H9 (cell line): Measurements from ENCODE around the gene ALOX5. TPM values are rescaled to one million over a fixed set of nuclear protein-coding genes. Genes with fewer than 3 reads are reported as not detected.

Experiments used
- DNase-seq: peaks from one replicate; pipeline ENCODE4 v3.0.0-alpha.2; 2017
- H2AFZ ChIP-seq: one replicate; pipeline ENCODE4 v1.6.1; 2013; ENCODE audit warnings: mild to moderate bottlenecking, low read length, control low read depth, moderate library complexity
- H2AK5ac ChIP-seq: 2 replicates; pipeline ENCODE4 v1.6.1; 2013; ENCODE audit warnings: low read length, control low read depth, mixed read lengths; ENCODE audit not compliant: insufficient read length
- H2BK120ac ChIP-seq: one replicate; pipeline ENCODE4 v1.6.1; 2013; ENCODE audit warnings: low read depth, mild to moderate bottlenecking, low read length, control low read depth, inconsistent platforms; ENCODE audit not compliant: poor library complexity, severe bottlenecking
- H2BK12ac ChIP-seq: 2 replicates; pipeline ENCODE4 v1.6.1; 2013; ENCODE audit warnings: low read length, control low read depth, mixed read lengths, low read depth; ENCODE audit not compliant: insufficient read length
- H2BK15ac ChIP-seq: 2 replicates; pipeline ENCODE4 v1.6.1; 2013; ENCODE audit warnings: low read depth, low read length, control low read depth
- H2BK20ac ChIP-seq: one replicate; pipeline ENCODE4 v1.6.1; 2013; ENCODE audit warnings: low read depth, mild to moderate bottlenecking, low read length, control low read depth, inconsistent platforms; ENCODE audit not compliant: poor library complexity, severe bottlenecking
- H2BK5ac ChIP-seq: 2 replicates; pipeline ENCODE4 v1.6.1; 2013; ENCODE audit warnings: low read length, control low read depth, mixed read lengths; ENCODE audit not compliant: insufficient read length
- H3K14ac ChIP-seq: 2 replicates; pipeline ENCODE4 v1.6.1; 2013; ENCODE audit warnings: low read length, control low read depth; ENCODE audit not compliant: insufficient read depth
- H3K18ac ChIP-seq: 2 replicates; pipeline ENCODE4 v1.6.1; 2013; ENCODE audit warnings: low read depth, mild to moderate bottlenecking, mixed read lengths, low read length, control low read depth; ENCODE audit not compliant: insufficient read length
- H3K23ac ChIP-seq: 2 replicates; pipeline ENCODE4 v1.6.1; 2013; ENCODE audit warnings: low read length, control low read depth, mixed read lengths, low read depth; ENCODE audit not compliant: insufficient read length
- H3K23me2 ChIP-seq: 2 replicates; pipeline ENCODE4 v1.6.1; 2013; ENCODE audit warnings: low read depth, mild to moderate bottlenecking, mixed read lengths, low read length, control low read depth; ENCODE audit not compliant: insufficient read length, poor library complexity, severe bottlenecking
- H3K27ac ChIP-seq: 2 replicates; pipeline ENCODE4 v1.5.1; 2013; ENCODE audit warnings: low read length, control low read depth, mixed read lengths, low read depth; ENCODE audit not compliant: insufficient read length
- H3K27me3 ChIP-seq: 2 replicates; pipeline ENCODE4 v1.6.1; 2013; ENCODE audit warnings: low read length, control low read depth, inconsistent platforms; ENCODE audit not compliant: insufficient read depth
- H3K4ac ChIP-seq: 2 replicates; pipeline ENCODE4 v1.6.1; 2013; ENCODE audit warnings: low read depth, mild to moderate bottlenecking, control low read depth, inconsistent platforms, low read length, moderate library complexity
- H3K4me1 ChIP-seq: 2 replicates; pipeline ENCODE4 v1.6.1; 2013; ENCODE audit warnings: low read length, control low read depth, inconsistent platforms; ENCODE audit not compliant: insufficient read depth
- H3K4me2 ChIP-seq: 2 replicates; pipeline ENCODE4 v1.6.1; 2013; ENCODE audit warnings: low read length, control low read depth, mixed read lengths; ENCODE audit not compliant: insufficient read length, insufficient read depth
- H3K56ac ChIP-seq: 2 replicates; pipeline ENCODE4 v1.6.1; 2013; ENCODE audit warnings: low read depth, mild to moderate bottlenecking, mixed read lengths, low read length, control low read depth; ENCODE audit not compliant: insufficient read length
- H3K79me1 ChIP-seq: 2 replicates; pipeline ENCODE4 v1.6.1; 2013; ENCODE audit warnings: low read depth, mild to moderate bottlenecking, moderate library complexity, low read length, control low read depth, inconsistent platforms; ENCODE audit not compliant: insufficient read depth, poor library complexity, severe bottlenecking
- H3K79me2 ChIP-seq: 2 replicates; pipeline ENCODE4 v1.6.1; 2013; ENCODE audit warnings: low read length, control low read depth, inconsistent platforms; ENCODE audit not compliant: insufficient read depth
- H3K9ac ChIP-seq: 2 replicates; pipeline ENCODE4 v1.6.1; 2013; ENCODE audit warnings: low read length, control low read depth, mixed read lengths; ENCODE audit not compliant: insufficient read length; ENCODE audit errors: extremely low read depth
- H3K9me3 ChIP-seq: one replicate; pipeline ENCODE4 v1.6.1; 2013; ENCODE audit warnings: low read depth, low read length, inconsistent platforms; ENCODE audit not compliant: control insufficient read depth
- H3T11ph ChIP-seq: one replicate; pipeline ENCODE4 v1.6.1; 2013; ENCODE audit warnings: mild to moderate bottlenecking, low read length, control low read depth, inconsistent platforms
- H4K20me1 ChIP-seq: one replicate; pipeline ENCODE4 v1.6.1; 2013; ENCODE audit not compliant: control insufficient read depth, insufficient read length, insufficient read depth
- H4K5ac ChIP-seq: 2 replicates; pipeline ENCODE4 v1.6.1; 2013; ENCODE audit warnings: low read depth, mild to moderate bottlenecking, mixed read lengths, low read length, control low read depth; ENCODE audit not compliant: insufficient read length
- H4K8ac ChIP-seq: replicated peaks from 2 replicates; pipeline ENCODE4 v1.6.1; 2013; ENCODE audit warnings: low read length, control low read depth, mixed read lengths, low read depth; ENCODE audit not compliant: insufficient read length
- H4K91ac ChIP-seq: 2 replicates; pipeline ENCODE4 v1.6.1; 2013; ENCODE audit warnings: low read depth, mild to moderate bottlenecking, moderate library complexity, mixed read lengths, low read length, control low read depth; ENCODE audit not compliant: insufficient read length
- H3K27ac Mint-ChIP-seq, 3 experiments: 2 replicates in 2 of 3; 3 replicates in 1 of 3; pipeline ENCODE4 v1.8.0; 2020 to 2021; ENCODE audit warnings: mixed read lengths in 3 of 3, mild to moderate bottlenecking in 1 of 3, moderate library complexity in 1 of 3
- H3K27me3 Mint-ChIP-seq: 2 replicates; pipeline ENCODE4 v1.8.0; 2021; ENCODE audit warnings: low read depth, mild to moderate bottlenecking, moderate library complexity, mixed read lengths
- H3K36me3 Mint-ChIP-seq, 3 experiments: 2 replicates in 2 of 3; 3 replicates in 1 of 3; pipeline ENCODE4 v1.8.0; 2020 to 2021; ENCODE audit warnings: low read depth in 3 of 3, mixed read lengths in 3 of 3; ENCODE audit not compliant: insufficient read depth in 1 of 3
- H3K4me1 Mint-ChIP-seq, 2 experiments: 2 replicates each; pipeline ENCODE4 v1.8.0; 2020; ENCODE audit warnings: mixed read lengths in 2 of 2
- H3K4me3 Mint-ChIP-seq, 2 experiments: 2 replicates in 1 of 2; 3 replicates in 1 of 2; pipeline ENCODE4 v1.8.0; 2020 to 2021; ENCODE audit warnings: mild to moderate bottlenecking in 2 of 2, mixed read lengths in 2 of 2, moderate library complexity in 1 of 2
- H3K9me3 Mint-ChIP-seq, 2 experiments: 2 replicates in 1 of 2; 3 replicates in 1 of 2; pipeline ENCODE4 v1.8.0; 2020; ENCODE audit warnings: mild to moderate bottlenecking in 2 of 2, mixed read lengths in 2 of 2, moderate library complexity in 1 of 2
- WGBS: extraction: QIAGEN DNeasy Blood & Tissue Kit; methylation state at CpG from one replicate; pipeline ENCODE4 v1.1.7; 2013; ENCODE audit warnings: missing lambda C conversion rate, low lambda C conversion rate, mixed read lengths; ENCODE audit not compliant: insufficient read length; ENCODE audit errors: extremely low coverage; 5-methylcytosine and 5-hydroxymethylcytosine counted together
- total RNA-seq: library from RNA; stranded (reverse); gene quantifications from 2 replicates; pipeline ENCODE4 v1.2.1, GENCODE V29; 2021
- TF ChIP-seq, protein P1 (sequence below): fragments of 200-600 bp; sonication (generic); conservative IDR thresholded peaks from 3 replicates; pipeline ENCODE4 v1.8.0; 2021; ENCODE audit warnings: antibody characterized with exemption, mild to moderate bottlenecking

The ALOX5 gene
- total RNA-seq, 1 experiment from 2014 or later: 3.7 TPM

- no peak overlapping the region for H3K4me2 ChIP-seq
- no peak for DNase-seq
- no peak overlapping the region for H3K18ac ChIP-seq
- no peaks in the 10 kb centered on the region for H3K27me3 ChIP-seq
- no peak overlapping the region for H2BK5ac ChIP-seq
- peaks cover 6% of the 10 kb centered on the region; the same call in 1 of the 2 replicates for H3K4me1 ChIP-seq
- H3K27ac ChIP-seq: no peak overlapping the region
- peaks cover 38 to 40% of the 10 kb centered on the region in 2 experiments for H3K4me1 Mint-ChIP-seq
- peaks cover 0 to 3% of the 10 kb centered on the region in 2 experiments; a peak in 1 of 5 replicates for H3K9me3 Mint-ChIP-seq
- no CpG with 5 or more reads among the region's 2 CpGs for WGBS
- no peak overlapping the region for H3K14ac ChIP-seq
- peaks cover 1% of the 10 kb centered on the region; the same call in 1 of the 2 replicates for H3K27me3 Mint-ChIP-seq
- H3K36me3 Mint-ChIP-seq: no peaks in the 10 kb centered on the region; a peak in 2 of 7 replicates
- no peak overlapping the region for H2BK120ac ChIP-seq
- H4K5ac ChIP-seq: no peak overlapping the region
- no peaks in the 10 kb centered on the region for H4K20me1 ChIP-seq
- H3K79me1 ChIP-seq: no peaks in the 10 kb centered on the region
- H4K8ac ChIP-seq: no peak overlapping the region
- no peak overlapping the region for H2BK15ac ChIP-seq
- no peak overlapping the region for H2BK12ac ChIP-seq
- no peak overlapping the region for H3K9ac ChIP-seq
- no peaks in the 10 kb centered on the region for H3K23me2 ChIP-seq
- H2AK5ac ChIP-seq: no peak overlapping the region
- H3K79me2 ChIP-seq: no peaks in the 10 kb centered on the region
- TF ChIP-seq, protein P1, sequence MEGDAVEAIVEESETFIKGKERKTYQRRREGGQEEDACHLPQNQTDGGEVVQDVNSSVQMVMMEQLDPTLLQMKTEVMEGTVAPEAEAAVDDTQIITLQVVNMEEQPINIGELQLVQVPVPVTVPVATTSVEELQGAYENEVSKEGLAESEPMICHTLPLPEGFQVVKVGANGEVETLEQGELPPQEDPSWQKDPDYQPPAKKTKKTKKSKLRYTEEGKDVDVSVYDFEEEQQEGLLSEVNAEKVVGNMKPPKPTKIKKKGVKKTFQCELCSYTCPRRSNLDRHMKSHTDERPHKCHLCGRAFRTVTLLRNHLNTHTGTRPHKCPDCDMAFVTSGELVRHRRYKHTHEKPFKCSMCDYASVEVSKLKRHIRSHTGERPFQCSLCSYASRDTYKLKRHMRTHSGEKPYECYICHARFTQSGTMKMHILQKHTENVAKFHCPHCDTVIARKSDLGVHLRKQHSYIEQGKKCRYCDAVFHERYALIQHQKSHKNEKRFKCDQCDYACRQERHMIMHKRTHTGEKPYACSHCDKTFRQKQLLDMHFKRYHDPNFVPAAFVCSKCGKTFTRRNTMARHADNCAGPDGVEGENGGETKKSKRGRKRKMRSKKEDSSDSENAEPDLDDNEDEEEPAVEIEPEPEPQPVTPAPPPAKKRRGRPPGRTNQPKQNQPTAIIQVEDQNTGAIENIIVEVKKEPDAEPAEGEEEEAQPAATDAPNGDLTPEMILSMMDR: no peak
- H3K4me3 Mint-ChIP-seq: no peak overlapping the region
- H3K9me3 ChIP-seq: no peaks in the 10 kb centered on the region
- H3K23ac ChIP-seq: no peak overlapping the region
- no peak overlapping the region for H3T11ph ChIP-seq
- H3K27ac Mint-ChIP-seq: no peak overlapping the region
- H4K91ac ChIP-seq: no peak overlapping the region
- no peak overlapping the region for H2AFZ ChIP-seq
- H3K56ac ChIP-seq: no peak overlapping the region
- H2BK20ac ChIP-seq: no peak overlapping the region
- H3K4ac ChIP-seq: no peak overlapping the region
Observed at GRCh38 chr10:45407542-45407941, 33.5 kb downstream of the ALOX5 start.
